ENCODE data around the gene PTPN11.

The PTPN11 gene

DNA sequence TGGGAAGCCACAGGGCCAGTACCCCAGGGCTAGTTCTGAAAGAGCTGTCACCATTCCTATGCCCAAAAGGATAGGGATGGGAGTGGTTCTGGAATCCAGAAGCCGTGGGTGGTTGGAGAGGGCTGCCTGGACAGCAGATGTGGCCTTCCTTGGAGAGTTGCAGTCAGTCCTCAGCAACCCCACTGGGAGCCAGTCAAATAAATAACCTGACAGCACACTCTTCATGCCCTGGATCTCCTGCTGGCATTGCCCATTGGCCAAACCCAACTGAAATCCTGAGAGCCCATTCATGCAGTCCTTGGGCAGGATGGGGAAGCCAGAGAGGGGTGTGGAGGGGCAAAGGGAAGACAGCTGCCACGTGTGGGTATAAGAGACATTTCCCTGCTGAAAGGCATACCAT lies 128.2 kb downstream of the PTPN11 start:
- H3K27ac ChIP-seq (ENCODE audit: low read depth, low read length), result no peak overlapping the region
- no peak for TF ChIP-seq EZH2phosphoT487 (IDR thresholded peaks at IDR 0.05; ENCODE audit: borderline replicate concordance, low read length)
- TF ChIP-seq, protein P1, sequence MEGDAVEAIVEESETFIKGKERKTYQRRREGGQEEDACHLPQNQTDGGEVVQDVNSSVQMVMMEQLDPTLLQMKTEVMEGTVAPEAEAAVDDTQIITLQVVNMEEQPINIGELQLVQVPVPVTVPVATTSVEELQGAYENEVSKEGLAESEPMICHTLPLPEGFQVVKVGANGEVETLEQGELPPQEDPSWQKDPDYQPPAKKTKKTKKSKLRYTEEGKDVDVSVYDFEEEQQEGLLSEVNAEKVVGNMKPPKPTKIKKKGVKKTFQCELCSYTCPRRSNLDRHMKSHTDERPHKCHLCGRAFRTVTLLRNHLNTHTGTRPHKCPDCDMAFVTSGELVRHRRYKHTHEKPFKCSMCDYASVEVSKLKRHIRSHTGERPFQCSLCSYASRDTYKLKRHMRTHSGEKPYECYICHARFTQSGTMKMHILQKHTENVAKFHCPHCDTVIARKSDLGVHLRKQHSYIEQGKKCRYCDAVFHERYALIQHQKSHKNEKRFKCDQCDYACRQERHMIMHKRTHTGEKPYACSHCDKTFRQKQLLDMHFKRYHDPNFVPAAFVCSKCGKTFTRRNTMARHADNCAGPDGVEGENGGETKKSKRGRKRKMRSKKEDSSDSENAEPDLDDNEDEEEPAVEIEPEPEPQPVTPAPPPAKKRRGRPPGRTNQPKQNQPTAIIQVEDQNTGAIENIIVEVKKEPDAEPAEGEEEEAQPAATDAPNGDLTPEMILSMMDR (IDR thresholded peaks at IDR 0.05; ENCODE audit: low read depth, low read length, poor library complexity, severe bottlenecking), result no peak
- H3K4me1 ChIP-seq (ENCODE audit: control insufficient read depth, low read length), result no peaks in the 10 kb centered on the region
- H3K36me3 ChIP-seq (ENCODE audit: control insufficient read depth, low read length), result no peaks in the 10 kb centered on the region
- no peak overlapping the region for H3K4me2 ChIP-seq (ENCODE audit: low read length)
- H4K20me1 ChIP-seq (ENCODE audit: control insufficient read depth, insufficient read depth, low read depth, low read length), result no peaks in the 10 kb centered on the region
- H3K27me3 ChIP-seq (ENCODE audit: control insufficient read depth, low read length), result peaks cover 5% of the 10 kb centered on the region; the same call in 1 of the 2 replicates
- no peaks in the 10 kb centered on the region for H3K9me2 ChIP-seq (replicated peaks; ENCODE audit: control insufficient read depth, low read length)
- H3F3A ChIP-seq (ENCODE audit: control insufficient read depth, insufficient read depth), result no peaks in the 10 kb centered on the region
- no peak overlapping the region for H3K4me3 ChIP-seq (ENCODE audit: low read length)
- H3K79me2 ChIP-seq (ENCODE audit: control insufficient read depth, low read length), result no peaks in the 10 kb centered on the region
- no peaks in the 10 kb centered on the region for H3K9me3 ChIP-seq (ENCODE audit: control insufficient read depth, insufficient read depth, low read length)

DNA sequence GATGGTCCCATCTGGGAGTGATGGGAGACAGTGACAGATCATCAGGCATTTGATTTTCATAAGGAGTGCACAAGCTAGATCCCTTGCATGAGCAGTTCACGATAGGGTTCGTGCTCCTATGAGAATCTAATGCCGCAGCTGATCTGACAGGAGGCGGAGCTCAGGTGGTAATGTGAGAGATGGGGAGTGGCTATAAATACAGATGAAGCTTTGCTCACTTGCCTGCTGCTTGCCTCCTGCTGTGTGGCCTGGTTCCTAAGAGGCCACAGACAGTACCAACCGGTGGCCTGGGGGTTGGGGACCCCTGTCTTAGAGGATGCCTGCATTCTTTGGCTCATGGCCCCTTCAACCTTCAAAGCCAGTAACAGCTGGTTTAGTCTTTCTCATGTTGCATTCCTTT lies 130.3 kb downstream of the PTPN11 start:
- H3K79me2 ChIP-seq (ENCODE audit: control insufficient read depth, low read length), result no peaks in the 10 kb centered on the region
- H3K4me1 ChIP-seq (ENCODE audit: control insufficient read depth, low read length), result no peaks in the 10 kb centered on the region
- H3F3A ChIP-seq (ENCODE audit: control insufficient read depth, insufficient read depth), result no peaks in the 10 kb centered on the region
- H3K9me3 ChIP-seq (ENCODE audit: control insufficient read depth, insufficient read depth, low read length), result no peaks in the 10 kb centered on the region
- no peak overlapping the region for H3K4me3 ChIP-seq (ENCODE audit: low read length)
- H3K27me3 ChIP-seq (ENCODE audit: control insufficient read depth, low read length), result peaks cover 5% of the 10 kb centered on the region; the same call in 1 of the 2 replicates
- TF ChIP-seq, protein P1 (IDR thresholded peaks at IDR 0.05; ENCODE audit: low read depth, low read length, poor library complexity, severe bottlenecking), result no peak
- no peak for TF ChIP-seq EZH2phosphoT487 (IDR thresholded peaks at IDR 0.05; ENCODE audit: borderline replicate concordance, low read length)
- H4K20me1 ChIP-seq (ENCODE audit: control insufficient read depth, insufficient read depth, low read depth, low read length), result no peaks in the 10 kb centered on the region
- no peak overlapping the region for H3K27ac ChIP-seq (ENCODE audit: low read depth, low read length)
- no peaks in the 10 kb centered on the region for H3K9me2 ChIP-seq (replicated peaks; ENCODE audit: control insufficient read depth, low read length)
- H3K4me2 ChIP-seq (ENCODE audit: low read length), result no peak overlapping the region
- H3K36me3 ChIP-seq (ENCODE audit: control insufficient read depth, low read length), result no peaks in the 10 kb centered on the region

DNA sequence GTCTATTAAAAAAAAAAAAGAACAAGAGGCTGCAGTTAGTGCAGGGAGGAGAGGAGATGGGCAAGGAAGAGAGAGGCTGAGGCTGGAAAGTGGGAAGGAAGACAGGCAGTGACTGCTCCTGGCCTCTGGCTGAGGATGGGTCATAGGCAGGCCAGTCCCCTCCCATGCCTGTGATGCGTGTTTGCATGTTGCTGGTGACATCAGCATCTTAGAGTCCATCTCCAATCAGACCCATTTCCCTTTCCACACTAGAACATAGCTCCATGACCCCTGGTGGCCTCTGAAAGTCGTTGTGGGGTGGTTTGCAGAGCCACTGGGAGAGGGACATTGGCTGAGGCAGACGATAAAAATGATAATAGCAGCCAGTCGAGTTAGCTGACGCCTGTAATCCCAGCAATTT lies 132.9 kb downstream of the PTPN11 start:
- Histone ChIP-seq H3K9me3 (ENCODE audit: control insufficient read depth, insufficient read depth, low read length) (no peaks in the 10 kb centered on the region), H3K36me3 (ENCODE audit: control insufficient read depth, low read length) (no peaks in the 10 kb centered on the region), H4K20me1 (ENCODE audit: control insufficient read depth, insufficient read depth, low read depth, low read length) (no peaks in the 10 kb centered on the region), H3K27ac (ENCODE audit: low read depth, low read length) (no peak overlapping the region), H3K27me3 (ENCODE audit: control insufficient read depth, low read length) (peaks cover 5% of the 10 kb centered on the region; the same call in 1 of the 2 replicates), H3K79me2 (ENCODE audit: control insufficient read depth, low read length) (no peaks in the 10 kb centered on the region), H3K9me2 (replicated peaks; ENCODE audit: control insufficient read depth, low read length) (no peaks in the 10 kb centered on the region), H3K4me1 (ENCODE audit: control insufficient read depth, low read length) (no peaks in the 10 kb centered on the region), H3F3A (ENCODE audit: control insufficient read depth, insufficient read depth) (no peaks in the 10 kb centered on the region), H3K4me3 (ENCODE audit: low read length) (no peak overlapping the region), H3K4me2 (ENCODE audit: low read length) (no peak overlapping the region)
- TF ChIP-seq, protein P1 (IDR thresholded peaks at IDR 0.05; ENCODE audit: low read depth, low read length, poor library complexity, severe bottlenecking), result no peak
- no peak for TF ChIP-seq EZH2phosphoT487 (IDR thresholded peaks at IDR 0.05; ENCODE audit: borderline replicate concordance, low read length)

All from DOHH2 (cell line).